Stimulated activated CD8-positive, alpha-beta memory T cell treated with anti-CD3 and anti-CD28 coated beads, Interleukin-12 subunit alpha, Interleukin-12 subunit beta, amount 100 ng/mL, for 24 hours (primary cell): ENCODE results near the gene CAMK4.

Experiments used
- DNase-seq: peaks from one replicate; pipeline ENCODE4 v3.0.0-alpha.2; 2020; ENCODE audit errors: extremely low read depth

Gene CAMK4

DNA sequence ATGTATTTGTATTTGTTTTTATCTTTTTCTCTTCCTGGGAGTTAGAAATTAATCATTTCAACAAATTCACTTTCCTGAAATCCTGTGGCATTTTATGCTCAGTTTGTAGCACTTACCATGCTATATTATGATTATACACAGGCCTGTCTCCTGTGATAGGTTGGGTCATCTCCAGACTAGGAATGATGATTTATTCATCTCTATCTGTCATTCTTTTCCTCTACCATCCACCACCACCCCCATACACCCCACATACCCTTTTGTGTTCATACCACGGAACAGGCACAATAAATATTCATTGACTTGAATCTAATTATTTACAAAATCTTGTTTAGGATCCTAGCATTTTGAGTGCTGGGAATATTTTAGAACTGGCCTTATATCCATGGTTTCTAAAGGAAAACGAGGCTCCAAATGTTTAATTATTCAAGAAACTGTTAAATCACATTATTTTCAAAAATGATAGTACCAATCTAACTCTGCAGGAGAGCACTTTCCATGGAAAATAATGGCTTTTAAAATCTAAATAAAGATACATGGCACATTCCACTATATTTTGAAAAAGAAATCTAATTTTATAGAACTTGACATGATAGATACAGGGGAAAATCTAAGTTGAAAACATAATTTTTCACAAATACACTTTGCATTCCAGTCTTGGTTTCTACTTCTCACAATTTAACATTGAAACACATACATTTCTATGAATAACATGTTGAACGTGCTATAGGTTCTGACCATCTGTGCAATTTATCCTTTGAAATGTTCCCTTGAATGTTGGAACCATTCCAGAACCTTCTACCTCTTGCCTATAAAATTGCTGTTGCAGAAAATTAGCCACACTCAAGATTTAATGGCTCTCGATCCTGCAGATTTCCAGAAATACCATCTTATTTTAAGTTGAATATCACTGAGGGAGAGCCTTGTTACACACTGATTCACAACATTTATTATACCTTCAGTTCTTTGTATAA, 198.8 kb downstream of the CAMK4 start:
- no peak for DNase-seq

DNA sequence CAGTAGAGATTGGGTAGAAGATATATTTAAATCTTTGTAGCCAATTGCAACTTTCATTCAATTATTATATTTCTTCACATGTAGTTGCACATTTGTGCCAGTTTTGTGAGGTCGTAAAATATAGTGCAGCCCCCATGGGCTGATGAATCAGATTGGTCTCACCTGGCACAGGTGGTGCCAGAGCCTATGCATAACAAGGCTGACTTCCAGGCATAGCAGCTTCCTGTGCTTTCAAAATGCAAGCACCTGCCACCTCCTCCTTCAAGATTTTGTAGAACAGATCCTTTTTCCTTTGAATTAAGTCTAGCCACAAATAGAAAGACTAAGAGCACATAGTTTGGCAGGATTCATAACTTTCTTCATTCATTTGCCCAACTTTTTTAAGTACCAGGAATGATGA, 201.0 kb downstream of the CAMK4 start:
- no peak for DNase-seq

GRCh38 chr5:111427762-111428161, 203.6 kb downstream of the CAMK4 start:
- DNase-seq = no peak

DNA sequence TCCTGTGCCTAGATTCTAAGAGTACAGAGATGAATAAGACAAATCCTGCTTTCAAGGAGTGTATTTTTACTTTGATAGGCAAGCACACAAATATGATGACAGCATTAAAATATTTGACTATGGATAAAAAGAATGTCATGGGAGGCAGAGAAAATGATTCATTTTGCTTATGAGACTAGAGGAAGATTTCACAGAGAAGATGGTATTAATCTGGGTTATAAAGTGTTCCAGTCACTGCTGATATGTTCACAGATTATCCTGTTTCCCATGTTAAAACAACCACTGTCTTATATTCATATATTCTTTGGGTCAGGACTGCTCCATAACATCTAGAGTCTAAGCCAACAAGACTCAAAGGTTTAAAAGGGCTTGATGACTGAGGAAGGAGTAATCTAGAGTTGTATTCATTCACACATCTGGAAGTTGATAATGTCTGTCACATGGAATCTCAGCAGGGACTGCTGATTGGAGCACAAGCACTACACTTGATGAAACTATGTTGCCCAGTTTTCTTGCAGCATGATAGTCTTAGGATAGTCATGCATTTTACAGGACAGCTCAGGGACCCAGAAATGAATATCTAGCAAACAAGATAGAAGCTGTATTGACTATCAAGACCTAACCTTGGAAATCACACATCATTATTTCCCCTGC, 208.8 kb downstream of the CAMK4 start:
- no peak for DNase-seq

GRCh38 chr5:111434800-111435199, 210.6 kb downstream of the CAMK4 start:
- DNase-seq = no peak

DNA sequence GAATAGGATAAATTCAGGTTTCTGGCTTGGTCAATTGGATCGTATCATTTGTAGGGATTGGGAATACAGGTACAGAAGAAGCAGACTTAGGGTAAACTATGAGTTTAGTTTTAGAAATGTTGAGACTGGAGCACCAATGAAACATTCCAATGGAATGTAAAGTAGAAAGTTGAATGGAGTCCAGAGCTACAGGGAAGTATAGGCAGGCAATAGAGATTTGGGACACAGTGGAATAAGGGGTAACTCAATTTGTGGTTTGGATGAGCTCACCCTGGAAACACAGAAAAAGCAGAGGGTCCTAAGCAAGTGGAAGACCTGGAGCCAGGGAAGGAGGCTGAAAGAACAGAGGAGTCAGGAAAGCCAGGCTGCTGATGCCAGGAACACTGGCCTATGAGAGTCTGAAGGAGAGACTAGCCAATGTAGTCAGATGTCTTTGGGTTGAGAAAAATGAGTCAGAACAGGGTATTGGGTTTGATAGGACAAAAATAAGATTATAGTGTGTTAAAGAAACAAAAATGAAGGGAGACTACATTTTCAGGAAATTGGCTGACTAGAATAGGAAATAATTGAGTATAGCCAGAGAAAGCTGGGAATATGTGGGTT, 215.4 kb downstream of the CAMK4 start:
- DNase-seq = no peak

DNA sequence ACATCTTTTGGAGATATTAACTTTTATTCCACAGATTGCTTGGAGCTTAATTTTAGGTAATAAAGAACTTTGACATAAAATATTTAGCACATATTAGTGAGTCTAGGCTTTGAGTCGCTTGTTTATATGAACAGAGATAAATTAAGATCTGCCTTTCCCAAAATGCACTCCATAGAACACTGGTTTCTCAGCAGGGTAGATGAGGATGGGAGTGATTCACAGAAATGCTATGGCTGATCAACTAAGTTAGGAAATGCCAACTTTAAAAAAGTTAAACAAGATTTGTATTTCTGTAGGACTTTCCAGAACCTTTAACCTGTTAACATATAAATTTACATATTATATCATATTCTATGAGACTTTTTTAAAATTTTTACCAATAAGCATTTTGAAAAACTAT, 222.9 kb downstream of the CAMK4 start:
- no peak for DNase-seq

DNA sequence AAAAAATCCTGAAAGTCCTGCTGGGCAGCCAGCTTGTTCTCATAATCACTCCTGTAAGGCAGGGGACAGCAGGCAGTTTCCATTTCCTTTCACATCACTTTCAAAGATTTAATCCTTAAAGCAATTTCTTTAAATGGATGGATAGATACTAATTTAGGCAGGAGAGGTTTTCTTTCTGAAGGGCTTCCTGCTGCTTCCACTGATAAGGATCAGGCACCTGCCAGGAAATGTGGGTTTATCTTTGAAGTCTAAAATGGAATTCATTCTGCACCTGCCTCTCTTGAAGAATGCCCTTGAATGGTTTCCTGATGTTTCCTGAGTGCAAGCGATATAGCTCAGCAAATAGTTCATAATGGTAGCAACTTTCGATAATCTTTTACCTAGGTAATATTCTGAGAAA, 223.6 kb downstream of the CAMK4 start:
- no peak for DNase-seq

GRCh38 chr5:111453295-111453694, 229.1 kb downstream of the CAMK4 start:
- no peak for DNase-seq

GRCh38 chr5:111453747-111454146, 229.6 kb downstream of the CAMK4 start:
- DNase-seq = no peak

GRCh38 chr5:111454198-111454622, 230.0 kb downstream of the CAMK4 start:
- no peak for DNase-seq

- DNase-seq = no peak
These were observed 230.6 kb downstream of the CAMK4 start for GRCh38 chr5:111454776-111455175.

- DNase-seq = no peak
These were observed 237.1 kb downstream of the CAMK4 start for GRCh38 chr5:111461255-111461671.

GRCh38 chr5:111461934-111462333, 237.8 kb downstream of the CAMK4 start:
- DNase-seq = no peak

DNA sequence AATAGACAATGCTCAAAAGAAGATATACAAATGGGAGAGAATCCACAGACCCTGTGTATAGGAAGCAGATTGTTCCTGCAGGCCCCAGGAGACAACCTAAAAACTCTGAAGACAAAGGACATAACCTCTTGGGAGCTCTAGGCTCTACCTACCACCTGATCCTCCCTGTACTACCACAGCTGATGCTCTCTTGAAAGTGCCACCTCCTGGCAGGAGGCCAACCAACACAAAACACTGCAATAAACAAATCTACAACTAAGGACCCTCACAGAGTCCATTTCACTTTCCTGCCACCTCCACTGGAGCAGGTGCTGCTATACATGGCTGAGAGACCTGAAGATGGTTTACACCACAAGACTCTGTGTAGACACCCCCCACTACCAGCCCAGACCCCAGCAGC, 239.1 kb downstream of the CAMK4 start:
- no peak for DNase-seq

- DNase-seq = no peak
These were observed 245.2 kb downstream of the CAMK4 start for GRCh38 chr5:111469293-111469896.

- DNase-seq = no peak
These were observed 245.7 kb downstream of the CAMK4 start for GRCh38 chr5:111469903-111470302.

- DNase-seq = no peak
These were observed 247.9 kb downstream of the CAMK4 start for GRCh38 chr5:111472096-111472495.

GRCh38 chr5:111472579-111472978, 248.4 kb downstream of the CAMK4 start:
- DNase-seq = no peak

- no peak for DNase-seq
These were observed 254.1 kb downstream of the CAMK4 start for GRCh38 chr5:111478266-111478665.

GRCh38 chr5:111478898-111479297, 254.7 kb downstream of the CAMK4 start:
- no peak for DNase-seq

- DNase-seq = no peak
These were observed 256.2 kb downstream of the CAMK4 start for GRCh38 chr5:111480346-111480745.
